SU-DHL-6 (cell line): ENCODE data around the gene PRPS1L1.

ENCODE experiments used
- EZH2phosphoT487 ChIP-seq: fragments of 200-600 bp; sonication (generic), shearing (Covaris generic); conservative IDR thresholded peaks from 2 replicates; pipeline ENCODE4 v1.6.1; 2018; ENCODE audit warnings: mild to moderate bottlenecking, antibody characterized with exemption, low read length, moderate library complexity, mixed read lengths
- TF ChIP-seq, protein P1 (sequence below): fragments of 200-600 bp; sonication (generic); IDR thresholded peaks from one replicate; pipeline ENCODE4 v1.5.1; 2017; ENCODE audit warnings: antibody characterized with exemption, mild to moderate bottlenecking, low read length, moderate library complexity; ENCODE audit not compliant: insufficient read depth, poor library complexity, severe bottlenecking

DNA sequence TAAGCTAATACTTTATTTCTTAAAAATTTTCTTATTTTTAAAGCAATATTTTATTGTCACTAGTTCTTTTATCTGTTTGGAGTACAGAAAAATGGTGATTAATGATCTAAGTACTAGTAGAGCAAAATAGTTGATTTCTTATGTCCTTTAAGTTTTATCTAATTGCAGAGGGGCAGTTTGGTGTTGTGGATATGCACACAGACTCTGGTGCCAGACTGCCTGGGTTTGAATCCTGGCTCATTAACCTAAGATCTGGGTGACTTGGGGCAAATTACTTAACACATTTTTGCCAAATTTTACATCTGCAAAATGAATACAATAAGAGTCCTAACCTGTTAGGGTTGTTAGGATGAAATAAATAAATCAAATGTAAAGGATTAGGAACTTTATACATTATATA is 10.7 kb upstream of the PRPS1L1 start:
- no peak for TF ChIP-seq EZH2phosphoT487
- TF ChIP-seq, protein P1, sequence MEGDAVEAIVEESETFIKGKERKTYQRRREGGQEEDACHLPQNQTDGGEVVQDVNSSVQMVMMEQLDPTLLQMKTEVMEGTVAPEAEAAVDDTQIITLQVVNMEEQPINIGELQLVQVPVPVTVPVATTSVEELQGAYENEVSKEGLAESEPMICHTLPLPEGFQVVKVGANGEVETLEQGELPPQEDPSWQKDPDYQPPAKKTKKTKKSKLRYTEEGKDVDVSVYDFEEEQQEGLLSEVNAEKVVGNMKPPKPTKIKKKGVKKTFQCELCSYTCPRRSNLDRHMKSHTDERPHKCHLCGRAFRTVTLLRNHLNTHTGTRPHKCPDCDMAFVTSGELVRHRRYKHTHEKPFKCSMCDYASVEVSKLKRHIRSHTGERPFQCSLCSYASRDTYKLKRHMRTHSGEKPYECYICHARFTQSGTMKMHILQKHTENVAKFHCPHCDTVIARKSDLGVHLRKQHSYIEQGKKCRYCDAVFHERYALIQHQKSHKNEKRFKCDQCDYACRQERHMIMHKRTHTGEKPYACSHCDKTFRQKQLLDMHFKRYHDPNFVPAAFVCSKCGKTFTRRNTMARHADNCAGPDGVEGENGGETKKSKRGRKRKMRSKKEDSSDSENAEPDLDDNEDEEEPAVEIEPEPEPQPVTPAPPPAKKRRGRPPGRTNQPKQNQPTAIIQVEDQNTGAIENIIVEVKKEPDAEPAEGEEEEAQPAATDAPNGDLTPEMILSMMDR = no peak
